ENCODE measurements around the gene FBXO28.
A peak's percentile ranks its signal among the peaks of the same experiment; 100 is the strongest.

FBXO28 gene

GRCh38 chr1:224141693-224142092 lies 27.8 kb downstream of the FBXO28 start:
- no peak for FAIRE-seq

GRCh38 chr1:224149709-224150108 lies 35.8 kb downstream of the FBXO28 start:
- FAIRE-seq = no peak
- no peak for DNase-seq (ENCODE audit: insufficient read length, low spot score)

More at GRCh38 chr1:224141693-224142092, 27.8 kb downstream of the FBXO28 start:
- no peak for DNase-seq (ENCODE audit: insufficient read length, low spot score)

GRCh38 chr1:224151117-224151516 lies 37.2 kb downstream of the FBXO28 start:
- FAIRE-seq = no peak

GRCh38 chr1:224157316-224157715 lies 43.4 kb downstream of the FBXO28 start:
- FAIRE-seq (no peak), DNase-seq (ENCODE audit: insufficient read length, low spot score) (no peak)

More at GRCh38 chr1:224151117-224151516, 37.2 kb downstream of the FBXO28 start:
- DNase-seq (ENCODE audit: insufficient read length, low spot score) = no peak

- DNase-seq (ENCODE audit: insufficient read length, low spot score) = no peak
- FAIRE-seq = no peak
These were observed 45.6 kb downstream of the FBXO28 start for GRCh38 chr1:224159541-224159940.

GRCh38 chr1:224160171-224160682 lies 46.3 kb downstream of the FBXO28 start:
- no peak for DNase-seq (ENCODE audit: insufficient read length, low spot score)
- FAIRE-seq = no peak

- no peak for FAIRE-seq
These were observed 48.9 kb downstream of the FBXO28 start for GRCh38 chr1:224162768-224163167.

GRCh38 chr1:224163311-224163710 lies 49.4 kb downstream of the FBXO28 start:
- peak; percentile 49 for FAIRE-seq
- no peak for DNase-seq (ENCODE audit: insufficient read length, low spot score)

More at GRCh38 chr1:224162768-224163167, 48.9 kb downstream of the FBXO28 start:
- DNase-seq (ENCODE audit: insufficient read length, low spot score) = no peak

- peak; percentile 85 for FAIRE-seq
- DNase-seq (ENCODE audit: insufficient read length, low spot score) = peak; percentile 38
These were observed 55.0 kb downstream of the FBXO28 start for GRCh38 chr1:224168859-224169380.

GRCh38 chr1:224169718-224170270 lies 55.9 kb downstream of the FBXO28 start:
- DNase-seq (ENCODE audit: insufficient read length, low spot score) (no peak), FAIRE-seq (no peak)

GRCh38 chr1:224170343-224170742 lies 56.4 kb downstream of the FBXO28 start:
- FAIRE-seq (no peak), DNase-seq (ENCODE audit: insufficient read length, low spot score) (no peak)

- FAIRE-seq = no peak
- DNase-seq (ENCODE audit: insufficient read length, low spot score) = no peak
These were observed 57.0 kb downstream of the FBXO28 start for GRCh38 chr1:224170748-224171478.

- no peak for FAIRE-seq
- DNase-seq (ENCODE audit: insufficient read length, low spot score) = no peak
These were observed 58.3 kb downstream of the FBXO28 start for GRCh38 chr1:224172229-224172628.

- DNase-seq (ENCODE audit: insufficient read length, low spot score) = no peak
- no peak for FAIRE-seq
These were observed 59.6 kb downstream of the FBXO28 start for GRCh38 chr1:224173523-224173922.

GRCh38 chr1:224175617-224176016 lies 61.7 kb downstream of the FBXO28 start:
- FAIRE-seq (no peak), DNase-seq (ENCODE audit: insufficient read length, low spot score) (no peak)

- no peak for FAIRE-seq
- DNase-seq (ENCODE audit: insufficient read length, low spot score) = no peak
These were observed 63.6 kb downstream of the FBXO28 start for GRCh38 chr1:224177356-224177999.

GRCh38 chr1:224178894-224179293 lies 65.0 kb downstream of the FBXO28 start:
- no peak for FAIRE-seq
- no peak for DNase-seq (ENCODE audit: insufficient read length, low spot score)

GRCh38 chr1:224180783-224181452 lies 67.0 kb downstream of the FBXO28 start:
- no peak for DNase-seq (ENCODE audit: insufficient read length, low spot score)
- FAIRE-seq = no peak

GRCh38 chr1:224181453-224181810 lies 67.5 kb downstream of the FBXO28 start:
- DNase-seq (ENCODE audit: insufficient read length, low spot score) = no peak
- FAIRE-seq = no peak

GRCh38 chr1:224182057-224182865 lies 68.3 kb downstream of the FBXO28 start:
- DNase-seq (ENCODE audit: insufficient read length, low spot score) (peak; percentile 44), FAIRE-seq (peak; percentile 95)
